Motor neuron (in vitro differentiated cells): ENCODE data around the gene PRDM5. TPM values are rescaled to one million over a fixed set of nuclear protein-coding genes. Genes with fewer than 3 reads are reported as not detected.
A peak's percentile ranks its signal among the peaks of the same experiment; 100 is the strongest.

Experiments
- ATAC-seq, 8 experiments: fragments of 200-7000 bp; cut with Tn5 transposase; replicated peaks in 6 of 8; 2 replicates each; pipeline ENCODE4 v1.8.0; 2021; ENCODE audit warnings: mild to moderate bottlenecking in 8 of 8, moderate library complexity in 8 of 8
- H3K27ac ChIP-seq, 2 donors: fragments of 250-450 bp; sonication (Bioruptor Pico); 2 replicates each; pipeline ENCODE4 v1.9.0; 2021; ENCODE audit warnings: antibody characterized with exemption in 2 of 2, mild to moderate bottlenecking in 2 of 2, moderate library complexity in 1 of 2
- H3K4me1 ChIP-seq, 2 donors: fragments of 250-450 bp; sonication (Bioruptor Pico); replicated peaks in 1 of 2; 2 replicates each; pipeline ENCODE4 v1.6.1; 2021; ENCODE audit warnings: antibody characterized with exemption in 2 of 2, mild to moderate bottlenecking in 2 of 2, moderate library complexity in 1 of 2
- H3K4me3 ChIP-seq, 5 donors: fragments of 250-450 bp; sonication (Bioruptor Pico); 2 replicates each; pipeline ENCODE4 v1.9.0; 2021; ENCODE audit warnings: antibody characterized with exemption in 5 of 5, mild to moderate bottlenecking in 5 of 5, moderate library complexity in 4 of 5
- WGBS, 10 experiments: fragments of 450-650 bp; shearing (Covaris generic); methylation state at CpG; one replicate each; pipeline ENCODE4 v1.0.0; 2022; 5-methylcytosine and 5-hydroxymethylcytosine counted together
- in situ Hi-C, 9 experiments: fragments of 400-800 bp; cut with MboI; loops; one replicate each; pipeline ENCODE4 v1.15.0; 2021; ENCODE audit warnings: low sequenced_read_pairs in 9 of 9, low pct_unique_long_range_greater_than_20kb in 2 of 9; ENCODE audit not compliant: unreplicated experiment in 9 of 9
- total RNA-seq, 8 experiments: library from RNA; unstranded; fragments of 300-600 nt; gene quantifications; 2 replicates each; pipeline versions ENCODE4 v1.2.3 to v1.2.4, GENCODE V29; 2022

PRDM5 gene
- total RNA-seq, 8 experiments from 2014 or later: 6.3 to 23.5 (median 15.4) TPM

DNA sequence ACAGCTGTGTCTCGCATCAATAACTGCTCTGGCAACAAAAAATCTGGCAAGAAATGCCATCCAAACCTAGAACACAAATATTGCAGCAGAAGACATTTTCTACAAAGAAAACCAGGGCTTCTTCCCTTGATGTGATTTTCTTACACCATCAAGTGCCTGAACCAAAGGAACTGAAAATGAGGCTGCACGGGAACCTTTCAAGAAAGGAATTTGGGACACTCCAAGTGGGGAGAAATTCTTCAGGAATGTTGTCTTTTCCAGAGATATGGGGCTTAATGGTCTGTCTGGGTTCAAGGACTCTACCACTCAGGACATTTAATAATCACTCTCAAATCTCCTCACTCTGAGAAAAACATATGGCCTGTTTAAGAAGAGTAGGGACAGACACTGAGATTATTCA is 57.6 kb downstream of the PRDM5 start:
- in situ Hi-C loops: no loop called here
- ATAC-seq: no peak
- 94 to 100% (median 100%) methylated on average over 1 to 2 of the region's 2 CpGs; no CpG with 5 or more reads in 2 of the 10 experiments for WGBS, 10 experiments
- peaks cover 0 to 13% of the 10 kb centered on the region in 2 donors for H3K4me1 ChIP-seq
- H3K4me3 ChIP-seq: no peak overlapping the region
- H3K27ac ChIP-seq: no peak overlapping the region

DNA sequence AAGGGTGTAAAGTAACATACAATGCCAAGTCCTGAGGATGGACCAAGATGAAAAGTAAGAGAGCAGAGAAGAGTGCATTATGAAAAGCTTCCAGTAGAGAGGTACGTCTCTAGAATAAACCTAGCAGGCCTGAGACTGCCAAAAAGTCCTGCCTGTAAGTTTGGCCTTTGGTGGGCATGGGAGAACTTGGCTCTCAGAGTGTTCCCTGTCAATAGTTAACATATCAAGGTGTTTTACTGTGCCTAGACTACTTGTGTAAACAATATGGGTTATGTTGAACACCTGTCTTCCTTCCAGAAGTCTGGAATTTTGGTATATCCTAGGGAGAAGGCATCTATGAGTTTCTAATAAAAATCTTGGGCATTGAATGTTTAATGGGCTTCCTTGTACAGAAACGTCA is 60.1 kb downstream of the PRDM5 start:
- 83 to 100% (median 100%) methylated on average over 1 of the region's 2 CpGs; no CpG with 5 or more reads in 5 of the 10 experiments for WGBS, 10 experiments
- H3K4me3 ChIP-seq: no peak overlapping the region
- peak in 1 of 8 experiments; percentile 40 for ATAC-seq
- in situ Hi-C loops: no loop called here
- no peak overlapping the region for H3K27ac ChIP-seq
- H3K4me1 ChIP-seq: peaks cover 0 to 13% of the 10 kb centered on the region in 2 donors

DNA sequence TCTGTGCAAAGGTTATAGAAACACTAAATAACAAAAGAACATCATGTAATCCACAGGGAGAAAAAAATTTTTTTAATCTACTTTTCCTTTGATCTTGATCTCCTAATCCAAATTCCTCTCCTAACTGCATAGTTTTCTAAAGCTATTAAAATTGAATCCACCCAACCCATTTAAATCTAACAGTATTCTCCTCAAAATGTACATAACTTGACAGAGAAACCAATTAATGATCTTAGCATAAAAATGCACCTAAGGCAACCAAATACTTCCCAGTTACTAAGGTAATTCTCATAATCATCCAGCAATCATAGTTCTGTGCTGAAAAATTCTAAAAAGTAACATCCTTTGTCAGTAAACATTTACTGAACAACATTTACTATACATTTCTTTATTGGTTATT is 60.7 kb downstream of the PRDM5 start:
- in situ Hi-C loops: no loop called here

DNA sequence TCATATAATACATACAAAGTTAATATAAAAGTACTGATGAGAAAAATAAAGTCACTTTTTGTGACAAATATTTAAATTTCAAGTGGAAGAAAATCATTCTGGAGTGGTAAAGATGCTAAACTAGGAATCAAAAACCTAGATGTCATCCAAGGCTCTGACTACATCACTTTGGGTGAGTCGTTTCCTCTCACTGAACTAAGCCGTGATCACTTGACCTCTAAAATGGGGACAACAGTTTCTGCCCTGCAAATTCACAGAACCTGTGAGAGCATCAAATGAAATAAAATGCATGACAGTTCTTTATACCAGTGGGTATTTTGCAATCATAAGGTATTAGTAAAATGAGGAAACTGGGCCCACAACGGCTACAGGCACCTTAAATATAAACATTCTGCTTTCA is 63.8 kb downstream of the PRDM5 start:
- H3K4me1 ChIP-seq: no peaks in the 10 kb centered on the region
- 0 to 100% (median 23%) methylated on average over 1 to 3 of the region's 3 CpGs; no CpG with 5 or more reads in 1 of the 10 experiments for WGBS, 10 experiments
- H3K27ac ChIP-seq: no peak overlapping the region
- H3K4me3 ChIP-seq: no peak overlapping the region
- no peak for ATAC-seq
- in situ Hi-C loops: no loop called here

More for the DNA sequence above, 60.7 kb downstream of the PRDM5 start:
- Histone ChIP-seq H3K4me3 (no peak overlapping the region), H3K4me1 (peaks cover 0 to 13% of the 10 kb centered on the region in 2 donors), H3K27ac (no peak overlapping the region)
- peak in 3 of 8 experiments; percentile 37 to 74 (median 66) for ATAC-seq

- Histone ChIP-seq H3K27ac (no peak overlapping the region), H3K4me1 (no peaks in the 10 kb centered on the region), H3K4me3 (no peak overlapping the region)
- no peak for ATAC-seq
- in situ Hi-C loops: no loop called here
- WGBS, 10 experiments: 33 to 100% (median 86%) methylated on average over 1 to 3 of the region's 3 CpGs
Observed at GRCh38 chr4:120857312-120857711, 65.2 kb downstream of the PRDM5 start.

DNA sequence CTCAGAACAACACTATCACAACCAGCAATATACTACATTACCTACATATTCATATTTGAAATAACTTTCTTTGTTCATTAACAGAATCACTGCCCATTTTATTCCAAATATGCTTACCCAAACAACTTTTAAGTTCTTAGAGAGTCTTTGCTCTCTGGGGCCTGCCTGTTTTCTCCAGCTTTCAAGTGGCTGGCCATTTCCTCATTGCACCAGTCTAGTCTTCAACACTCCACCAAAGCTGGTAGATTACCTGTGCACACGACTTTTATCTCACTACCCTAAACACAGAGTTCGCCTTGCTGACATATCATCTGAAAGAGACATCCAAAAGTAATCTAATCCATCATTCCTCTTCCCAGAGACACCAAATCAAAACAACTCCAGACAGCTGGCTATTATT is 66.2 kb downstream of the PRDM5 start:
- in situ Hi-C loops: no loop called here
- no peak for ATAC-seq
- no peaks in the 10 kb centered on the region for H3K4me1 ChIP-seq
- WGBS, 10 experiments: 88 to 100% (median 91%) methylated on average over 1 to 2 of the region's 2 CpGs; no CpG with 5 or more reads in 5 of the 10 experiments
- H3K4me3 ChIP-seq: no peak overlapping the region
- H3K27ac ChIP-seq: no peak overlapping the region

DNA sequence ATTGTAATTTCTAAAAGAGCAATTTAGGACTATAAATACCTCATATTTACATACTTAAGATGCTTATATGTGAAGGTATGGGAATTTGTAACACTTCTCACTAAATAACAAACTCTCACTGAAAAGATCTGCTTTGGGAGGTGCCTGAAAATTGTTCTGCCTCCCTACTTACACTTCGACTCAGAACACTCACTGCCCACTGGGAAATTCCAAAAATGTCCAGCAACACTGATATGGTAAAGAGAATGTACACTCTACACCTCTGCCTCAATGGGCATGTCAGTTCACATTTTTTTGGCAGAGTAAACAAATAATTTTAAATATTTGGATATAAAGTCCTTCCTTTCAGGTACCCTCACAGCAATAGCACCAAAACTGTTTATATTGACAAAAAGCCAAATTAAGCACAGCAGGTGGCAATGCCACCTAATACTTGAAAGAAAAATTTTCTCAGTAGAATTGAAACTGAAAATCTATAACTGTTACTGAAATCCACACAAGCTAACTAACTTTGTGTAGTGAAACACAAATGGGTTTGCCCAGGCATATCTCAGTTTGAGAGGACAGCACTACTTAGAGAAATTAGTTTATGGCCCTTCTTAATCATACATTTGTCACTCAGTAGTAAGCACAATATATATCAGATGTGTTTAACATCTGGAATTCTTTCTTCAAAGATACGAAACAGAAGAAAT is 67.1 kb downstream of the PRDM5 start:
- no peak overlapping the region for H3K4me3 ChIP-seq
- in situ Hi-C loops: no loop called here
- H3K27ac ChIP-seq: no peak overlapping the region
- no peaks in the 10 kb centered on the region for H3K4me1 ChIP-seq
- WGBS, 10 experiments: 67 to 100% (median 100%) methylated on average over 1 to 2 of the region's 2 CpGs
- no peak for ATAC-seq

DNA sequence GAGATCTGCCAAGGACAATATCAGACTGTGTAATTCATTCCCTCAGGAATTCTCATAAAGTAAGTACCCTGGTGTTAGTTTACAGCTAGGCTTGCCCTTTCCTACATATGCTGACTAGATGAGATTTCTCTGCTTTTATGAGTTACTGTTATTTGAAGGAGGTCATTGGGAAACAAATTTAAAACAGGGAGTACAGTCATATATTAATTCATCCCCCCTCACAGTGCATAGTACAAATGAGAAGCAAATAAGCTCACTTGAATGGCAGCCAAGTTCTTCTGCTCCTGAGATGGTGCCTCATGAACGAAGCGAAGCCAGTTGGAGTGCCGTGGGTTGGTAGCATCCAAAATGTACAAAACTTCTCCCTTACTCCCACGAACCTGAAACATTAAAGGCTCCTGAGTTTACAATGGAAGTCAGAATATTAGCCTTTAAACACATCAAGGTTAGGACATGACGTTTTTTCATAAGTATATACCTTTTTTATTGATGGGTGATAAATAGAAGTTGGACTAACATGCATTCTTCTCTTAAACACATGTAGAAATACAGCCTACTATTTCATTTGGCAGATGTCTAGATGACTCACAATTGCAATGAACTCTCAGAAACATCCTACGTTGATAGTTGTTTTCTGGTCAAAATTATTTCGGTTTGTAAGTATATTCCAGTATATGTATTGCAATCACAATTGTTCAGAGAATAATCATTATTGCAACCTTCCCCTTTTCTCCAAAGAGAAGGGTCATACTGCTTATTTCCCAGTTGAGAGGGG is 69.2 kb downstream of the PRDM5 start:
- ATAC-seq: peak in 2 of 8 experiments; percentile 52 to 53
- Histone ChIP-seq H3K27ac (no peak overlapping the region), H3K4me3 (no peak overlapping the region), H3K4me1 (no peaks in the 10 kb centered on the region)
- WGBS, 10 experiments: 13 to 100% (median 77%) methylated on average over 3 to 7 of the region's 7 CpGs; no CpG with 5 or more reads in 2 of the 10 experiments
- in situ Hi-C loops: no loop called here

GRCh38 chr4:120850018-120850599 is 72.4 kb downstream of the PRDM5 start:
- Histone ChIP-seq H3K27ac (no peak overlapping the region), H3K4me3 (no peak overlapping the region), H3K4me1 (no peaks in the 10 kb centered on the region)
- peak in 3 of 8 experiments; percentile 31 to 80 (median 74) for ATAC-seq
- in situ Hi-C loops: no loop called here
- WGBS, 10 experiments: 0 to 100% (median 83%) methylated on average over 1 to 3 of the region's 3 CpGs; no CpG with 5 or more reads in 3 of the 10 experiments

DNA sequence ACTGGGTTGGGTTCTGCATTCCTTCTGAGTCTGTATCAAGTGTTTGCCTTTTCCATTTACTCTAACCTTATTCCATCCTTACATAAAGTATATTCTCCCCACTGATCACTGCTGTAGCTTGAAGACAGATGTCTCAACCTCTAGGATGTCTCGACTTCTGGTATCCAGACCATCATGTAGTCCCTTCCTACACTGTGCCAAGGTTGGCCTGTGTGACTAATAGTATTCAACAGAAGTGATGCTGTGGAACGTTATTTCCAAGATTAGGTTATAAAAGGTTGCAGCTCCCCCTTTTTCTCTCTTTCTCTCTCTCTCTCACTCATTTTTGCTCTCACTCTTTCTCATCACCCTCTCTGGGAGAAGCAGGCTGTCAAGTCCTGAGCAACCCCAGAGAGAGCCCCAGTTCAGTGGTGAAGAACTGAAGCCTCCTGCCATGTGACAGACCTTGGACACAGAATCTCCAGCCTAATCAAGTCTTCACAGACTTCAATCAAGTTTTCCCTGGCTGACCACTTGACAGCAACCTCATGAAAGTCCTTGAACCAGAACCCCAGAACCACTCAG is 75.4 kb downstream of the PRDM5 start:
- ATAC-seq: no peak
- no peaks in the 10 kb centered on the region for H3K4me1 ChIP-seq
- H3K4me3 ChIP-seq: no peak overlapping the region
- H3K27ac ChIP-seq: no peak overlapping the region
- 33 to 100% (median 83%) methylated on average over 1 to 2 of the region's 2 CpGs; no CpG with 5 or more reads in 5 of the 10 experiments for WGBS, 10 experiments
- in situ Hi-C loops: no loop called here

- Histone ChIP-seq H3K4me1 (no peaks in the 10 kb centered on the region), H3K4me3 (no peak overlapping the region), H3K27ac (no peak overlapping the region)
- in situ Hi-C loops: no loop called here
- WGBS, 10 experiments: 70 to 100% (median 87%) methylated on average over 1 to 2 of the region's 2 CpGs; no CpG with 5 or more reads in 4 of the 10 experiments
- no peak for ATAC-seq
Observed at GRCh38 chr4:120844528-120844921, 78.0 kb downstream of the PRDM5 start.

DNA sequence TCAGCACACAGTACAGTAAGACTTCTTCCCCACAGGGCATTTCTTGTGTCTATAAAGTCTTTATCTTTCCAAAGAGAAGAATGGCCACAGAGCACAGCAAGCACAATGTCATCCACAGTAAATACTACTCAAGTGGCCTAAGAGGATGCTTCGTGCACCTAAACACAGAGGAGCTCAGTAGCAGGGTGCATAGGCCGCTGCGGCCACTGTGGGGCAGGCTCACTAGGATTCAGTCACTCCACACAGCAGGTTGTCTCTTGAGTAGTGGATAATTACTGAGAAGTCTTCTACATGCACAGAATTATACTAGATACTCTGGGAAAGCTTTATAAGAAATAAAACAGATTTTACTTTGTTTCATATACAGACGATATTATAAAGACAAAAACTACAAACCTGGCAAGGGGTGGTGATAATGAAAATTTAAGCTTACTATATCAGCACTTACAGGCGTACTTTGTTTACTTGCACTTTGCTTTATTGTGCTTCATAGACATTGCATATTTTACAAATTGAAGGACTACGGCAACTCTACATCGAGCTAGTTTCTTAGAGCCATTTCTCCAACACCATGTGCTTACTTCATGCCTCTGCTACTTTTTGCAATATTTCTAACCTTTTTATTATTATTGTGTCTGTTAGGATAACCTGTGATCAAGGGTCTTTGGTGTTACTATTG is 78.5 kb downstream of the PRDM5 start:
- no peaks in the 10 kb centered on the region for H3K4me1 ChIP-seq
- in situ Hi-C loops: no loop called here
- no peak overlapping the region for H3K27ac ChIP-seq
- no peak overlapping the region for H3K4me3 ChIP-seq
- peak in 7 of 8 experiments; percentile 20 to 97 (median 76) for ATAC-seq
- 81 to 100% (median 91%) methylated on average over 1 to 7 of the region's 7 CpGs for WGBS, 10 experiments
